Heart left ventricle (tissue), 16 donors: ENCODE data around the gene CCN5. TPM values are rescaled to one million over a fixed set of nuclear protein-coding genes. Genes with fewer than 3 reads are reported as not detected.

Experiments used
- ATAC-seq, 4 donors: fragments of 200-7000 bp; cut with Tn5 transposase; one replicate each; pipeline ENCODE4 v1.9.1; 2020 to 2022; ENCODE audit warnings: moderate library complexity in 4 of 4, mild to moderate bottlenecking in 3 of 4, moderate number of reproducible peaks in 1 of 4
- DNase-seq, 5 donors: peaks; one replicate each; pipeline ENCODE4 v3.0.0-alpha.2; 2020
- H3K27ac ChIP-seq, 12 donors: fragments of 200-600 bp; sonication (generic) in 4 of 12; one replicate each; pipeline versions ENCODE4 v1.5.0 to v1.8.0; 2016 to 2022; ENCODE audit warnings: mild to moderate bottlenecking in 2 of 12
- H3K27me3 ChIP-seq, 9 donors: fragments of 200-600 bp; sonication (generic) in 2 of 9; one replicate each; pipeline versions ENCODE4 v1.5.1 to v1.8.0; 2016 to 2022; ENCODE audit warnings: mild to moderate bottlenecking in 3 of 9
- H3K36me3 ChIP-seq, 9 donors: fragments of 200-600 bp; sonication (generic) in 2 of 9; one replicate each; pipeline versions ENCODE4 v1.5.0 to v1.8.0; 2018 to 2022; ENCODE audit warnings: mild to moderate bottlenecking in 2 of 9
- H3K4me1 ChIP-seq, 12 donors: fragments of 200-600 bp; sonication (generic) in 4 of 12; one replicate each; pipeline versions ENCODE4 v1.5.0 to v1.8.0; 2016 to 2022; ENCODE audit warnings: mild to moderate bottlenecking in 3 of 12
- H3K4me3 ChIP-seq, 12 donors: fragments of 200-600 bp; sonication (generic) in 4 of 12; one replicate each; pipeline versions ENCODE4 v1.5.0 to v1.8.0; 2017 to 2022; ENCODE audit warnings: mild to moderate bottlenecking in 9 of 12, moderate library complexity in 4 of 12
- H3K9me3 ChIP-seq, 12 donors: fragments of 200-600 bp; sonication (generic) in 4 of 12; one replicate each; pipeline versions ENCODE4 v1.5.0 to v1.8.0; 2016 to 2022; ENCODE audit warnings: mild to moderate bottlenecking in 1 of 12
- POLR2A ChIP-seq, 2 donors: fragments of 450-650 bp; IDR thresholded peaks; one replicate each; pipeline ENCODE4 v1.6.1; 2017; ENCODE audit warnings: antibody characterized with exemption in 2 of 2, mild to moderate bottlenecking in 2 of 2, moderate library complexity in 2 of 2
- WGBS, 4 donors: extraction: QIAGEN DNeasy Blood & Tissue Kit in 2 of 4; methylation state at CpG; one replicate each; pipeline versions ENCODE4 v1.1.5 to v1.1.7; 2013 to 2018; 5-methylcytosine and 5-hydroxymethylcytosine counted together
- intact Hi-C, 10 donors: fragments of 100-400 bp; cut with DNase I; formaldehyde crosslinking; loops; one replicate each; pipeline versions ENCODE4 v1.11.1 to v1.14.2; 2022
- polyA plus RNA-seq, 2 donors: library from polyadenylated mRNA; stranded (reverse); fragments of 200-250 nt; gene quantifications; one replicate each; pipeline ENCODE4 v1.2.3, GENCODE V29; 2013
- total RNA-seq, 9 donors: library from RNA; depleted of rRNA in 2 of 9; stranded (reverse); fragments of >200 nt in 2 of 9; fragmentation: NEBNext Ultra II Directional in 3 of 9; extraction: Animal tissue kit (Norgen Biotek cat#: 25700) in 3 of 9; gene quantifications; one replicate each; pipeline versions ENCODE4 v1.1.0 to v1.2.4, GENCODE V29; 2016 to 2023
- TF ChIP-seq, protein P1 (sequence below), 12 donors: fragments of 200-600 bp; sonication (generic) in 4 of 12; IDR thresholded peaks; one replicate each; pipeline versions ENCODE4 v1.5.0 to v1.8.0; 2018 to 2022; ENCODE audit warnings: antibody characterized with exemption in 12 of 12, mild to moderate bottlenecking in 5 of 12
- donor health status: ischemic (EF 13 %, LVEDD 7.1; RV severe dilation, severe dysfunction).
- donor health status: healthy with polysubstance abuse.
- donor health status: DM: no; HTN: yes; CAD: no.
- donor health status: DM: no; HTN: no; CAD: no.
- donor health status: ischemic (EF 25% LVEDD 6.9; RV normal size, moderate dysfunction).
- donor health status: ischemic (EF 25% LVEDD 5.7; RV mildly dilated, moderate dysfunction).
- donor health status: healthy.
- donor health status: DM: yes; HTN: yes; CAD: no.
- donor health status: ischemic (EF 35%, LVEDD 5.7; RV mildly dilated, moderate dysfunction).
- donor health status: nonischemic (EF 11% LVEDD 7.7; RV severe dilation, severe dysfunction).
- donor health status: DM: yes; HTN: yes; CAD: no.
- donor health status: PGD.
- donor health status: ischemic (EF 29% LVEDD 5.4; RV normal size, mild dysfunction).
- donor health status: nonischemic (EF 23%, LVEDD 6.1; RV moderate dilation, normal function).

CCN5 gene
- total and polyA plus RNA-seq, 11 donors, result 7.3 to 92.3 (median 28.7) TPM

DNA sequence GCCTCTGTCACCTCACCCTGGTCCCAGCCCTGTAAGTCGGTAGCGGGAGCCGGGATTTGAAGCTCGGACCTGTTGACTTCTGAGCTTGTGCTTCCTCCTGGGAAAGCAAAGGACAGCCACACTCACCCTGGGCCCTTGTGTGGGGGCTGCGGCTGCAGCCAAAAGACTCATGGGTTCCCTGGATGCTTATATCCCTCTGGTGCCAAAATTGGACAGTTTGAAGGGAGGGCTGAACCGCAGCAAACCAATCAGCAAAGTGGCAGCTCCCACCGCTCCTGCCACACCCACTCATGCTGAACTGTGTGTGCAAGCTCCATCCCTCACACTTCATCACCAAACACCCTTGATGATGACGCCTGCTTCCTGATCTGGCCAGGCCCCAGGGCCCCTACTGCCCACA, 3.9 kb upstream of the CCN5 start:
- Histone ChIP-seq H3K36me3 (no peaks in the 10 kb centered on the region), H3K27me3 (no peaks in the 10 kb centered on the region), H3K4me3 (no peak overlapping the region), H3K27ac (peak overlapping the region in 10 of 12 donors; percentile 27 to 98 (median 78)), H3K9me3 (no peaks in the 10 kb centered on the region), H3K4me1 (peaks cover 0 to 55% (median 38%) of the 10 kb centered on the region in 12 donors)
- TF ChIP-seq, protein P1, sequence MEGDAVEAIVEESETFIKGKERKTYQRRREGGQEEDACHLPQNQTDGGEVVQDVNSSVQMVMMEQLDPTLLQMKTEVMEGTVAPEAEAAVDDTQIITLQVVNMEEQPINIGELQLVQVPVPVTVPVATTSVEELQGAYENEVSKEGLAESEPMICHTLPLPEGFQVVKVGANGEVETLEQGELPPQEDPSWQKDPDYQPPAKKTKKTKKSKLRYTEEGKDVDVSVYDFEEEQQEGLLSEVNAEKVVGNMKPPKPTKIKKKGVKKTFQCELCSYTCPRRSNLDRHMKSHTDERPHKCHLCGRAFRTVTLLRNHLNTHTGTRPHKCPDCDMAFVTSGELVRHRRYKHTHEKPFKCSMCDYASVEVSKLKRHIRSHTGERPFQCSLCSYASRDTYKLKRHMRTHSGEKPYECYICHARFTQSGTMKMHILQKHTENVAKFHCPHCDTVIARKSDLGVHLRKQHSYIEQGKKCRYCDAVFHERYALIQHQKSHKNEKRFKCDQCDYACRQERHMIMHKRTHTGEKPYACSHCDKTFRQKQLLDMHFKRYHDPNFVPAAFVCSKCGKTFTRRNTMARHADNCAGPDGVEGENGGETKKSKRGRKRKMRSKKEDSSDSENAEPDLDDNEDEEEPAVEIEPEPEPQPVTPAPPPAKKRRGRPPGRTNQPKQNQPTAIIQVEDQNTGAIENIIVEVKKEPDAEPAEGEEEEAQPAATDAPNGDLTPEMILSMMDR (IDR thresholded peaks at IDR 0.05), result no peak
- TF ChIP-seq POLR2A (IDR thresholded peaks at IDR 0.05), result no peak
- intact Hi-C loops, result no loop called here
- DNase-seq, result peak; percentile 54 to 85 (median 66)
- 45 to 78% (median 59%) methylated on average over 8 of the region's 8 CpGs for WGBS, 4 donors
- peak; percentile 75 to 86 (median 80) for ATAC-seq

DNA sequence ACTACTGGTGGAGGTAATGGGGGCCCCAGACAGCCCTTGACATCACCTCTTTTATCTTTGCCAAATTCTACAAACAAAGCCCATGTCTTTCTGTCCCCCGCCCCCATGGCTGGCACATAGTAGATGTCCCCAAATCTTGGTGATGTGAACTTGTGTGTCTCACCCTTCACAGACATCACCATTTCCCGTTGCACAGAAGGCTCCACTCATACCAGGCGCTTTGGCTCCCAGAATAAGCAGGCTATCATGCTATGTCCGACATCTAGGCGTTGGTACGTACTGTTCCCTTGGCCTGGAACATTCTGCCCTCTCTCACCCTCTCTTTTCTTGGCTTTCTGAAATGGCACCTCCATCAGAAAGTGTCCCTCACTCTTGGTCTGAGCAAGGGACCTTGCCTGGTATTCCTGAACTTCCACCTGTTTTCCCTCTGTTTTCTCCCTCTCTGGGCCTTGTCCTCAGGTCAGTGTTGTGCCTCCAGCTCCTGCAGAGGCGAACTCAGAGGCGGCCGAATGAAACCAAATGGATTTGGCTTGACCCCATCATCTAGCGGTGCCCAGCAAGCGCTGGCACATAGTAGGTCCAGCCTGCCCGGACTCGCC, 968 bp upstream of the CCN5 start:
- ATAC-seq (peak; percentile 68 to 78 (median 72)), DNase-seq (peak in 1 of 5 donors; percentile 83)
- TF ChIP-seq, protein P1 (IDR thresholded peaks at IDR 0.05), result no peak
- no peak for TF ChIP-seq POLR2A (IDR thresholded peaks at IDR 0.05)
- Histone ChIP-seq H3K4me1 (peaks cover 0 to 55% (median 36%) of the 10 kb centered on the region in 12 donors), H3K4me3 (peak overlapping the region in 2 of 12 donors; percentile 24 to 27), H3K27me3 (no peaks in the 10 kb centered on the region), H3K27ac (peak overlapping the region; percentile 71 to 98 (median 88)), H3K9me3 (no peaks in the 10 kb centered on the region), H3K36me3 (no peaks in the 10 kb centered on the region)
- WGBS, 4 donors, result 36 to 46% (median 40%) methylated on average over 12 to 13 of the region's 13 CpGs
- intact Hi-C loops, result loop anchor here in 3 of 10 donors (1.0 to 2.0 kb wide), 3 partner anchors 19 to 23 kb away; no protein-coding TSS in a partner anchor

DNA sequence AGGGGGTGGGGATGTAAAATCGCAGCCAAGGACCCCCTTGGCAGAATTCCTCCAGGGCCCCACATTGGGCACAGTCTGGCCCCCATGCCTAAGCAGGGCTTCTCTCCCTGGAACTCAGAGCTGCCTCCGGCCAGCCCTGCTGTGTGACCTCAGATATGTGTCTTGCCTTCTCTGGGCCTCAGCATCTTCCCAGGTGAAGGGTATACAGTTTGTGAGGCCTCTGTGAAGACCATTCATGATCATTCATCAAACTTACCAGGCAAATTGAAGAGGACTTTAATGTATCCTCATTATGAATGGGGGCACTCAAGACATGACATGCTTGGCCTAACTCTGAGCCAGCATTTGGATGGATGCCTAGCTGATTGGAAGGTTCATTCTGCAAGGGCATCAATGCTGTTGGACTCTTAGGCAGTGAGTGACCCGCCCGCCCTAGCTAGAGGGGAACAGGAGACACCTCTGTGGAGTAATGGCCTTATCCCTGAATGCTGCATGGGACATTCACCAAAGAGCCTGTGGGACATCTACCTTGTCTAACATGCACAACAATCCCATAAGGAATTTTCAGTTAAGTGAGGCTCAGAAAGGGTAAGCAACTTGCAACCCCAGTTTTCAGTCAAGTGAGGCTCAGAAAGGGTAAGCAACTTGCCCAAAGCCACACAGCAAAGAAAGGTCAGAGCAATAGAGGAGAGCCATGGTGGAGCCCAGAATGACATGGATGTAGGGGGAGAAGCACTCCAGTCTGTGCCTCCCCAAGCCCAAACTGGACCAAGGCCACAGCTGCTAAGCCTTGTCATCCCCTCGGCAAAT, 535 bp downstream of the CCN5 start:
- H3K4me1 ChIP-seq, result peaks cover 0 to 62% (median 36%) of the 10 kb centered on the region in 12 donors

More for the DNA sequence above, 535 bp downstream of the CCN5 start:
- H3K4me3 ChIP-seq, result peak overlapping the region in 7 of 12 donors; percentile 4 to 46 (median 27)
- intact Hi-C loops, result loop anchor here in 3 of 10 donors (1.0 to 2.0 kb wide), 3 partner anchors 14 to 25 kb away; no protein-coding TSS in a partner anchor
- H3K27ac ChIP-seq, result peak overlapping the region; percentile 13 to 98 (median 88)
- TF ChIP-seq, protein P1 (IDR thresholded peaks at IDR 0.05), result no peak
- TF ChIP-seq POLR2A (IDR thresholded peaks at IDR 0.05), result no peak
- WGBS, 4 donors, result 54 to 82% (median 76%) methylated on average over 3 to 5 of the region's 5 CpGs
- no peaks in the 10 kb centered on the region for H3K27me3 ChIP-seq
- H3K9me3 ChIP-seq, result no peaks in the 10 kb centered on the region
- no peaks in the 10 kb centered on the region for H3K36me3 ChIP-seq
- peak in 1 of 4 donors; percentile 22 for ATAC-seq
- peak in 2 of 5 donors; percentile 58 to 60 for DNase-seq
